Adrenal gland (tissue), 5 donors: ENCODE results near the gene CAPRIN2.

Experiments
- CTCF ChIP-seq, 6 experiments: fragments of 450-650 bp in 4 of 6; fragments of 200-600 bp in 2 of 6; sonication (generic) in 1 of 6; IDR thresholded peaks; 1 replicate in 5 of 6; 2 replicates in 1 of 6; pipeline versions ENCODE4 v1.5.1 to v1.8.0; 2016 to 2021; ENCODE audit warnings: antibody characterized with exemption in 6 of 6, mild to moderate bottlenecking in 2 of 6, moderate library complexity in 1 of 6
- POLR2A ChIP-seq, 2 donors: fragments of 450-650 bp; IDR thresholded peaks; one replicate each; pipeline ENCODE4 v1.6.1; 2017; ENCODE audit warnings: antibody characterized with exemption in 2 of 2, mild to moderate bottlenecking in 2 of 2, moderate library complexity in 1 of 2
- donor health status: DM: no; HTN: no; CAD: no.

- TF ChIP-seq CTCF (IDR thresholded peaks at IDR 0.05), result no peak
- peak in 1 of 2 donors; percentile 36 for TF ChIP-seq POLR2A (IDR thresholded peaks at IDR 0.05)
Observed at GRCh38 chr12:30754383-30754749, 385 bp downstream of the CAPRIN2 start.
